ENCODE results near the gene TRIP10.

- TF ChIP-seq POLR2AphosphoS5 (IDR thresholded peaks at IDR 0.05) (no peak), CTCF (IDR thresholded peaks at IDR 0.05; ENCODE audit: poor library complexity, severe bottlenecking) (no peak)
These were observed 33.4 kb downstream of the TRIP10 start for GRCh38 chr19:6772866-6773322.
